ENCODE measurements around the gene NBAS.
"Not testable (repeated sequence)": the region's sequence is repeated elsewhere in the genome, so short reads cannot be mapped to it uniquely, and the experiment has no call there.

The NBAS gene

DNA sequence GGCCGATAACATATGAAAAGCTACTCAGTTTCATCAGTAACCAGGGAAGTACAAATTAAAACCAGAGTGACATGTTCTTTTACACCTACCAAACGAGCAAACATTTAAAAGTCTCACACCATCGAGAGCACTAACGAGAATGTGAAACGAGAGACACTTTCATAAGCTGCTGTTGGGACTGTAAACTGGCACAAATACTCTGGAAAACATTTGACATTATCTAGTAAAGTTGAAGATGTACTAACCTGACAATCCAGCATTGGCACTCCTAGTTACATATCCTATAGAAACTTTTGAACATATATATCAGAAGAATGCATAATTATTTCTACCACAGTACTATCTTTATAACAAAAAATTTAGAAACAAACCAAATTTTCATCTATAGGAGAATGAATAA lies 28.1 kb downstream of the NBAS start:
- DNase-seq (ENCODE audit: low read depth): no peak
- TF ChIP-seq, protein P1, sequence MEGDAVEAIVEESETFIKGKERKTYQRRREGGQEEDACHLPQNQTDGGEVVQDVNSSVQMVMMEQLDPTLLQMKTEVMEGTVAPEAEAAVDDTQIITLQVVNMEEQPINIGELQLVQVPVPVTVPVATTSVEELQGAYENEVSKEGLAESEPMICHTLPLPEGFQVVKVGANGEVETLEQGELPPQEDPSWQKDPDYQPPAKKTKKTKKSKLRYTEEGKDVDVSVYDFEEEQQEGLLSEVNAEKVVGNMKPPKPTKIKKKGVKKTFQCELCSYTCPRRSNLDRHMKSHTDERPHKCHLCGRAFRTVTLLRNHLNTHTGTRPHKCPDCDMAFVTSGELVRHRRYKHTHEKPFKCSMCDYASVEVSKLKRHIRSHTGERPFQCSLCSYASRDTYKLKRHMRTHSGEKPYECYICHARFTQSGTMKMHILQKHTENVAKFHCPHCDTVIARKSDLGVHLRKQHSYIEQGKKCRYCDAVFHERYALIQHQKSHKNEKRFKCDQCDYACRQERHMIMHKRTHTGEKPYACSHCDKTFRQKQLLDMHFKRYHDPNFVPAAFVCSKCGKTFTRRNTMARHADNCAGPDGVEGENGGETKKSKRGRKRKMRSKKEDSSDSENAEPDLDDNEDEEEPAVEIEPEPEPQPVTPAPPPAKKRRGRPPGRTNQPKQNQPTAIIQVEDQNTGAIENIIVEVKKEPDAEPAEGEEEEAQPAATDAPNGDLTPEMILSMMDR (IDR thresholded peaks at IDR 0.05; ENCODE audit: control insufficient read depth, insufficient read depth, low read depth, low read length, missing control alignments): no peak
- no peak overlapping the region for H3K4me3 ChIP-seq (ENCODE audit: control insufficient read depth, low read depth, low read length)

DNA sequence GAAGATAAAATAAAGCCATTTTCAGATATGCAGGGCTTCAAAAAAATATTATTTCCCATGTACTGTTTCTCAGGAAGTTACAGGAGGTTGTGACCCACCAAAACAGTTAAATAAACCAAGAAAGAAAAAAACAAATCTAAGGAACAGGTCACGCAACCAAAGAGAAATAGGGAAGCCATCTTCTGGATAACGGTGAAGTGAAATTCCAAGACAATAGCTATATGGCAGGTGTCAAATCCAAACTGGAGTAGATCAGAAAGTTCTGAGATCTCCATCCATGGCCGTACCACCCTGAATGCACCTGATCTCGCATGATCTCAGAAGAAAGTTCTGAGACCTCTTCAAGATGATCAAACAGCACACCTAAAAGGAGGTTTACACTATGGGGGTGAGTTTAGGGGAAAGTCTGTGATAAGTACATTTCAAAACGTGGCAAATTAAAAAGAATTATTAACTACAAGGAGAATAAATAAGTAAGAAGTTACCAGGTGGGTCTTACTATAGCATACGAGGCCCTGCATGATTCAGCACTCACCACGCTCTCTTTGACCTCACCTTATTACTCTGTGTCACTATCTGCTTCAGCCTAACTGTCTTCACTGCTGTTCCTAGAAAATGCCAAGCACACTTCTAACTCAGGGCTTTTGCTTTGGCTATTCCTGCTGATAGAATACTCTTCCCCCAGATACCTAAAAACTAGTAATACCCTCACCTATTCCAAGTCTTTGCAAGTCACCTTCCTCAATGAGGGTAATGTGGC lies 29.9 kb downstream of the NBAS start:
- TF ChIP-seq, protein P1 (IDR thresholded peaks at IDR 0.05; ENCODE audit: control insufficient read depth, insufficient read depth, low read depth, low read length, missing control alignments): no peak
- no peak overlapping the region for H3K4me3 ChIP-seq (ENCODE audit: control insufficient read depth, low read depth, low read length)
- no peak for DNase-seq (ENCODE audit: low read depth)

DNA sequence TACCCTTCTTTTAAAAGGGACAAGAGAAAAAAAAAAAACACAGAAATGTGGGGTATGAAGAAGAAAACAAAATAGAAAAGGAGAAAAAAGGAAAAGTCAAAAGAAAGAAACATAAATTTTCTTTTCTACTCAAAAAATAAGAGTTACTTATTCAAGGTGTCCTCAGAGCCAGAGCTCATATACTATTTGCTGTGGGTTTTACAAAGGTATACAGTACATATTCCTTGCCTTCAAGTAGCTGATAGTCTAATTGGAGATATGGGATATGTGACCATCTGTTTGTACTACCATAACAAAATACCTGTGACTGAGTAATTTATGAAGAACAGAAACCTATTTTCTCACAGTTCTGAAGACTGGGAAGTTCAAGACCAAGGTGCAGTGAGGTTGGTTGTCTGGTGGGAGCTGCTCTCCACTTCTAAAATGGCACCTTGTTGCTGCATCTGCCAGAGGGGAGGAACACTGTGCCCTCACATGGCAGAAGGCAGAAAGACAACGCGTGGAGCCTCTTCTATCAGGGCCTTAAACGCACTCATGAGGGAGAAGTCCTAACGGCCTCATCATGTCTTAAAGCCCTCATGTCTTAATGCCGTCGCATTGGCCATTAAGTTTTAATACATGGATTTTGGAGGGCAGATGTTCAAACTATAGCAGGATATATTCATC lies 33.9 kb downstream of the NBAS start:
- no peak overlapping the region for H3K4me3 ChIP-seq (ENCODE audit: control insufficient read depth, low read depth, low read length)
- no peak for DNase-seq (ENCODE audit: low read depth)
- TF ChIP-seq, protein P1 (IDR thresholded peaks at IDR 0.05; ENCODE audit: control insufficient read depth, insufficient read depth, low read depth, low read length, missing control alignments): no peak

DNA sequence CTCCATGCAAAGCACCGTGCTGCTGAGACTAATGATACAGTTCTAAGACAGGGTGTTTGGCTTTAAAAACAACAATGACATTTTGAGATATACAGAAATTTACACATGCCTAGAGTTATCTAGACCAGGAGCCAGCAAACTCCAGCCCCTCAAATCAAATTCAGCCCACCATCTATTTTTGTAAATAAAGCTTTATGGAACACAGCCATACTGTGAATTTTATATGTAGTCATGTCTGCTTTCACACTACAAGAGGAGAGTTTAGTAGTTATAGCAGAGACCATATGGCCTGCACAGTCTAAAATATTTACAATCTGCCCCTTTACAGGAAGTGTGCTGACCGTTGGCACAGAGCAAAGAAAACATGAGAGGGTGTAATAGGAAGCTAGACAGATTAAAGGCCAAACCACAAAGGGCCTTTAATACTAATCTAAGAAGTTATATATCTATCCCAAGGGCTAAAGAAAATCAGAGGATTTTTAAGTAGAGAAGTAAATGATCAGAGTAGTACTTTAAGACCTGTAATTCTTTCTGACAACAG lies 39.4 kb downstream of the NBAS start:
- H3K4me3 ChIP-seq (ENCODE audit: control insufficient read depth, low read depth, low read length): no peak overlapping the region
- TF ChIP-seq, protein P1 (IDR thresholded peaks at IDR 0.05; ENCODE audit: control insufficient read depth, insufficient read depth, low read depth, low read length, missing control alignments): no peak
- no peak for DNase-seq (ENCODE audit: low read depth)

DNA sequence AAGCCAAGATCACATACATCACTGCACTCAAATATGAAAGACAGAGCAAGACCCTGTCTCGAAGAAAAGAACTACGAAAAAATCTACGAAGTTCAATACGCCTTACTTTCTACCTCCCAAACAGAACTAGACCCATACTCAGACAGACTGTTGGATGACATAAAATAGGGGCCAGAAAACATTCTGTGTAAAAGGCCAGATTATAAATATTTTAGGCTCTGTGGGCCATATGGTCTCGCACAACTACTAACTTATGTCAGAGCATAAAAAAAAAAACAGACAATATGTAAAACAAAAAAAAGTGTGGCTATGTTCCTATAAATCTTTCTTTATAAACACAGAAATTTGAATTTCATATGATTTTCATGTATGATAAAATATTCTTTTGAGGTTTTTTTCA lies 40.8 kb downstream of the NBAS start:
- TF ChIP-seq, protein P1 (IDR thresholded peaks at IDR 0.05; ENCODE audit: control insufficient read depth, insufficient read depth, low read depth, low read length, missing control alignments): no peak
- DNase-seq (ENCODE audit: low read depth): no peak
- H3K4me3 ChIP-seq (ENCODE audit: control insufficient read depth, low read depth, low read length): no peak overlapping the region

DNA sequence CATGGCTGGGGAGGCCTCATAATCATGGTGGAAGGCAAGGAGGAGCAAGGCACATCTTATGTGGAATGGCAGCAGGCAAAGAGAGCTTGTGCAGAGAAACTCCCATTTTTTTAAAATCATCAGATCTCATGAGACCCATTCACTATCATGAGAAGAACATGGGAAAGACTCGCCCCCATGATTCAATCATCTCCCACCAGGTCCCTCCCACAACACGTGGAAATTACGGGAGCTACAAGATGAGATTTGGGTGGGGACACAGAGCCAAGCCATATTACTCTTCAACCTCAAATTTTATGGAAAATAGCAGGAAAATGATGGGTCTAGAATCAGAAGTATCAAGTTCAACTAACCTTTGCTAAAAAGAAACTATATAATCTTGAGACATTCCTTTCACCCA lies 42.4 kb downstream of the NBAS start:
- DNase-seq (ENCODE audit: low read depth); H3K4me3 ChIP-seq (ENCODE audit: control insufficient read depth, low read depth, low read length): not testable (repeated sequence)

DNA sequence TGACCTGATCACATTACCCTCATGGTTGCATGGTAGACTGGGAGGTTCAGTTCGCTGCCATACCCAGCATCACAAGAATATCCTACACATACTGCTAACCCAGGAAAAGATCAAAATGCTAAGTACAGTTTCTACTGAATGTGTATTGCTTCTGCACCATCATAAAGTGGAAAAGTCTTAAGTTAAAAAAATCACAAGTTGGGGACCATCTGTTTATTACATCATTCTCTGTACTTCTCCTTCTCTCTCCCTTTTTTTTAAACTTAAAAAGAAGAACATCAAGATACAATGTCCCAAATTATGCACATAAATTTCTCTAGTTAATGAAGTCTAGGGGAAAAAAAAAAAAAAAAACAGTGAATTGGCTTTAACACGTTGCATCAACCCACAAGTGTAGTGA lies 43.3 kb downstream of the NBAS start:
- DNase-seq (ENCODE audit: low read depth): no peak
- no peak overlapping the region for H3K4me3 ChIP-seq (ENCODE audit: control insufficient read depth, low read depth, low read length)
- TF ChIP-seq, protein P1 (IDR thresholded peaks at IDR 0.05; ENCODE audit: control insufficient read depth, insufficient read depth, low read depth, low read length, missing control alignments): no peak

All from AG09309 (cell line).